GM11168 (cell line): ENCODE data around the gene ARL17B.
"Not testable (repeated sequence)": the region's sequence is repeated elsewhere in the genome, so short reads cannot be mapped to it uniquely, and the experiment has no call there.

Source experiments
- in situ Hi-C: fragments of 300-500 bp; cut with MboI; formaldehyde crosslinking; loops from one replicate; pipeline ENCODE4 v1.12.0; 2022; ENCODE audit warnings: low sequenced_read_pairs; ENCODE audit not compliant: unreplicated experiment

ARL17B gene

GRCh38 chr17:46291618-46292017, 69.9 kb downstream of the ARL17B start:
- in situ Hi-C loops = not testable (repeated sequence)

GRCh38 chr17:46290906-46291546, 70.5 kb downstream of the ARL17B start:
- in situ Hi-C loops = not testable (repeated sequence)

GRCh38 chr17:46287587-46287986, 74.0 kb downstream of the ARL17B start:
- in situ Hi-C loops = loop anchor here (5.0 kb wide), 1 partner anchor 140 kb away; no protein-coding TSS in a partner anchor

GRCh38 chr17:46286764-46287221, 74.8 kb downstream of the ARL17B start:
- in situ Hi-C loops = loop anchor here (5.0 kb wide), 1 partner anchor 139 kb away; no protein-coding TSS in a partner anchor

GRCh38 chr17:46285500-46285899, 76.1 kb downstream of the ARL17B start:
- in situ Hi-C loops = loop anchor here (5.0 kb wide), 1 partner anchor 138 kb away; no protein-coding TSS in a partner anchor

- in situ Hi-C loops = not testable (repeated sequence)
Observed at GRCh38 chr17:46284467-46284866, 77.1 kb downstream of the ARL17B start.

GRCh38 chr17:46282635-46283034, 78.9 kb downstream of the ARL17B start:
- in situ Hi-C loops = not testable (repeated sequence)

GRCh38 chr17:46281336-46281735, 80.2 kb downstream of the ARL17B start:
- in situ Hi-C loops = not testable (repeated sequence)

- in situ Hi-C loops = not testable (repeated sequence)
Observed at GRCh38 chr17:46276728-46277479, 84.7 kb downstream of the ARL17B start.

- in situ Hi-C loops = no loop called here
Observed at GRCh38 chr17:46274238-46274637, 87.3 kb downstream of the ARL17B start.

- in situ Hi-C loops = no loop called here
Observed at GRCh38 chr17:46273541-46274236, 87.9 kb downstream of the ARL17B start.

- in situ Hi-C loops = no loop called here
Observed at GRCh38 chr17:46270032-46270431, 91.5 kb downstream of the ARL17B start.

GRCh38 chr17:46266656-46267544, 94.7 kb downstream of the ARL17B start:
- in situ Hi-C loops = no loop called here

GRCh38 chr17:46266063-46266655, 95.4 kb downstream of the ARL17B start:
- in situ Hi-C loops = not testable (repeated sequence)

- in situ Hi-C loops = no loop called here
Observed at GRCh38 chr17:46264456-46265198, 96.9 kb downstream of the ARL17B start.

GRCh38 chr17:46262271-46262670, 99.3 kb downstream of the ARL17B start:
- in situ Hi-C loops = no loop called here

GRCh38 chr17:46259845-46260661, 101.5 kb downstream of the ARL17B start:
- in situ Hi-C loops = loop anchor here (5.0 kb wide), 1 partner anchor 673 kb away; no protein-coding TSS in a partner anchor

- in situ Hi-C loops = loop anchor here (5.0 kb wide), 1 partner anchor 669 kb away; no protein-coding TSS in a partner anchor
Observed at GRCh38 chr17:46256369-46256768, 105.2 kb downstream of the ARL17B start.
